Hematopoietic multipotent progenitor cell treated with erythropoietin and hydrocortisone succinate and interleukin-3 and kit ligand, for 17 days (in vitro differentiated cells): Measurements from ENCODE around the gene DDX56.
"Not testable (repeated sequence)": the region's sequence is repeated elsewhere in the genome, so short reads cannot be mapped to it uniquely, and the experiment has no call there.

ENCODE experiments used
- DNase-seq: peaks from one replicate; pipeline ENCODE4 v3.0.0-alpha.2; 2015; ENCODE audit warnings: low spot score

Gene DDX56

DNA sequence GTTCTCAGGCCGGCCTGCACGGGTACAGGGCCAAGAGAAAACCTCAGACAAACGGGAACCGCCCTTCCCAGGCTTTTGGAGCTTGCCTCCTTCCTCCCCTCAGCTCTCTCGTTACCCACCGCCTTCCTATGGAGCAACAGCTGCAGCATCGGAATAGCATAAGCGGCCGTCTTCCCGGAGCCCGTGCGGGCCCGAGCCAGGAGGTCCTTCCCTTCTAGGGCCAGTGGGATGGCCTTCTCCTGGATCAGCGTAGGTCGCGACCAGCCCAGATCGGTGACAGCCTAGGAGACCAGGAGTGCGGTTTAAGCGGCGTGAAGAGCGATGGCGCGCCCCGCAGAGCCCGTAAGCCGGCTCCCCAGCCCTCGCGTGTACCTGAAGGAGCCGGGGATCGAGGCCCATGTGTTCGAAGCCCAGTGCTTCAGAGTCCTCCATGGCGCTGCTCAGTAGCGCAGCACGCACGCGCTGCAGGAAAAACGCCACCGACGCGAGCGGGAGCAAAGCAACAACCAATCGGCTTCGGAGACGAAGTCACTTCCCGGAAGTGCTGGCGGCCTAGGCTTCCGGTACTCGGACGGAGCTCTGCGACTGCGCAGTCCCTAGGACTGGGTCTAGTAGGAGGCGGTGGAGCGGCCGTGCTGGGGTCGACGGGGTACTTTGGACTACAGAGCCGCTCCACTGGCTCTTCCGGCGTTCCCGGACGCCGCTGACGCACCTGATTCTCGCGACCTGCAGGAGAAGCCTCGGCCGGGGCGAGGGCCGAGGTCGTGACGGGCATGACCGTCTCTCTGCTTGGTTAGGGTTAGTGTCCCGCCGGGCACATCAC lies at the start of gene DDX56:
Gene DDX56, minus strand, starts transcription at position 445 of the 823 bp plus-strand sequence. Its CDS starts 13 bp downstream, at position 432.
- peak; percentile 95 for DNase-seq

DNA sequence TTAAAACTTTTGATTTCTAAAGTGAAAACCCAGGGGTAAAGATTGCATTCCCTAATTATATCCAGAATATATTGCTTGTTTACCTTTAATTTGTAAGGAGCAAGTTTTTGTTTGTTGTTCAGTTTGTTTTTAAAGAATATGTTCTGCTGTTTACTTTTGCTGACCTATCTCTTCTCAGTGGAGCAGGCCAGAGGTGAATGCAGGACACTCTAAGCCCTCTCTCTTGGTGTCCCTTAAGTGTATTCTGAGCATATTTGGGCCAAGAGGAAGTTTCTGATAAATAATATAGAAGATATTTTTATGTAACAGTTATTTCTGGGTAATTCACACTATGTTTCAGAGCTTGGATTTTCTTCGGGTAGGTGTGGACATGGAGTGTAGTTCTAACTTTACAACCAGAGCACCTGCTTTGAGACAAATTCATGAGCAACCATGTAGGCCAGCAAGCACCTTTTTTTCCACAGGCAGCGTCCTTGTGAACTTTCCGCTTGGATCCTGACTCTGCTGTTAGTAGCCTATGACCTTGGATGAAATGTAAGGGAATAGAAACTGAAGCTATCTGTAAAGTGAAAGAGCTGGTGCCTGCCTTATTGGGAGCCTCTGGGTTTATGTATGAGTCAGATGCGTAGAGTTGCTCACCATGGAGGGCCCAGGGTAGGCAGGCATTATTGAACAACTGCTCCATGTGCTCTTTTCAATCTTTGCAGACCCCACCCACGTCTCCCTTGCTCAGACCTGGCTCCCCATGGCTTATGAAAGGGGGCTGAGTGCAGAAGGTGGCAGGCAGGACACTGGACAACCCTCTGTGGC lies 48.8 kb upstream of the DDX56 start:
- no peak for DNase-seq

DNA sequence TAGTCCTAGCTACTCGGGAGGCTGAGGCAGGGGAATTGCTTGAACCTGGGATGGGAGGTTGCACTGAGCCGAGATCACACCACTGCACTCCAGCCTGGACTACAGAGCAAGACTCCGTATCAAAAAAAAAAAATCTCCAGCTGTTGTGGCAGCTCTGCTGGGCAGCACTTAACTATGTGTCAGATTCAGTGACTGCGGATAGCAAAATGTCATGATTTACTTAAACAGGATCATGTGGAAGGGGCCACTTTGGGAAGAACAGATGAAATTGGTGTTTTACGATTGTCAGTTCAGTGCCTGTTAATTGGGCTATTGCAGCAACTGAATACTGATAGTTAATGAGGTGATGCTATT lies 48.0 kb upstream of the DDX56 start:
- DNase-seq: no peak

- peak; percentile 51 for DNase-seq
Observed at GRCh38 chr7:44621034-44621749, 47.5 kb upstream of the DDX56 start.

- DNase-seq: peak; percentile 58
Observed at GRCh38 chr7:44618753-44619152, 45.0 kb upstream of the DDX56 start.

GRCh38 chr7:44618045-44618444 lies 44.3 kb upstream of the DDX56 start:
- DNase-seq: no peak

- no peak for DNase-seq
Observed at GRCh38 chr7:44617225-44617890, 43.6 kb upstream of the DDX56 start.

DNA sequence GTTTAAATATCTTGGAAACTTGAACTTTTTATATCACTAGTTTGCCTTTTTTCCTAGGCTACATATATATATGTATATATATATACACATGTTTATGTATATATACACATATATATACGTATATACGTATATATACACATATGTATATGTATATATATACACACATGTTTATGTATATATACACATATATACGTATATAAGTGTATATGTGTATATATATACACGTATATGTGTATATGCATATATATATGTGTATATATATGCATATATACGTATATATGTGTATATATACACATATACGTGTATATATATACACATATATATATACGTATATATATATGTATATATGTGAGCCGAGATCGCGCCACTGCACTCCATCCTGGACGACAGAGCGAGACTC lies 42.8 kb upstream of the DDX56 start:
- DNase-seq: no peak

DNA sequence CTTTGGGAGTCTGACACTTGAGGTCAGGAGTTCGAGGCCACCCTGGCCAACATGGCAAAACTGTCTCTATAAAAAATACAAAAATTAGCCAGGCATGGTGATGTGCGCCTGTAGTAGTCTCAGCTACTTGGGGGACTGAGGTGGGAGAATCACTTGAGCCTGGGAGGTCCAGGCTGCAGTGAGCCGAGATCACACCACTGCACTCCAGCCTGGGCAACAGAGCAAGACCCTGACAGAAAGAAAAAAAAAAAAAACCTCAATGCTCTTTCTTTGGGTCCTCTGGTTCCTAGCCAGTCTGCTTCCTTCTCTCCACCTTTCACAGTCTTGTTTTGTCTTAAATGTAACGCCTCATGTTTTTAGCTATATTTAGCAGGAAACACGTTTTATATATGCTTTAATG lies 42.1 kb upstream of the DDX56 start:
- DNase-seq: no peak

GRCh38 chr7:44615149-44615611 lies 41.5 kb upstream of the DDX56 start:
- peak; percentile 52 for DNase-seq

- no peak for DNase-seq
Observed at GRCh38 chr7:44609829-44610228, 36.1 kb upstream of the DDX56 start.

DNA sequence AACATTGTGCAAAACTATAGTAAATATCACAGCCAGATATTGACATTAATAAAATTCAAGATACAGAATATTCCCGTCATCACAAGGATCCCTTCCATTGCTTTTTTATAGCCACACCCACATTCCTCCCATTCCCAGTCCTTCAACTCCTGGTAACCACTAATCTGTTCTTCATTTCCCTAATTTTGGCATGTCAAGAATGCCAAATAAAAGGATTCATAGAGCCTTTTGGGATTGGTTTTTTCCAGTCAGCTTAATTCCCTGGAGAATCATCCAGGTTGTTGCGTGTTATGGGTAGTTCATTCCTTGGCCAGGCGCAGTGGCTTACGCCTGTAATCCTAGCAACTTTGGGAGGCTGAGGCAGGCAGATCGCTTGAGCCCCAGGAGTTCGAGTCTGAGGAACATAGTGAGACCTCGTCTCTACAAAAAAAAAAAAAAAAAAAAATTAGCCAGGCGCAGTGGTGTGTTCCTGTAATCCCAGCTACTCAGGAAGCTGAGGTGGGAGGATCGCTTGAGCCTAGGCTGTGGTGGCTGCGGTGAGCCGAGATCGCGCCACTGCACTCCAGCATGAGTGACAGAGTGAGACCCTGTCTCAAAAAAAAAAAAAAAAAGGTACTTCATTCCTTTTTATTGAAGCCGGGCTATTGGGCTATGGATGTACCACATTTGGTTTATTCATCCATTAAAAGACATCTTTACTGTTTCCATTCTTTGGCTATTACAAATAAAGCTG lies 35.4 kb upstream of the DDX56 start:
- DNase-seq: no peak

- no peak for DNase-seq
Observed at GRCh38 chr7:44607141-44608068, 33.7 kb upstream of the DDX56 start.

- peak; percentile 99 for DNase-seq
Observed at GRCh38 chr7:44606341-44607140, 32.8 kb upstream of the DDX56 start, which contains the start of gene OGDH. OGDH (plus strand) TSS chr7:44606627; CDS start chr7:44624344, 17,717 bp downstream.

DNA sequence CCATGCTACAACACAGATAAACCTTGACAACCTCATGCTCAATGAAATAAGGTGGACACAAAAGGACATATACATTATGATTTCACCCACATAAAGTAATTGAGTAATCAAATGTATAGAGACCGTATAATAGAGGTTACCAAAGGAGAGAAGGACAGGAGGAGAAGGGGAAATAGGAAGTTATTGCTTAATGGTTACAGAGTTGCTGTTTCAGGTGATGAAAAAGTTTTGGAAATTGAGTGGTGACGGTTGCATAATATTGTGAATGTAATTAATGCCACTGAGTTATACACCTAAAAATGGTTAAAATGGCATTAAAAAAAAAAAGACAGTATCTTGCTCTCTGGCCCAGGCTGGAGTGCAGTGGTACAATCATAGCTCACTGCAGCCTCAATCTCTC lies 31.2 kb upstream of the DDX56 start:
- DNase-seq: no peak

DNA sequence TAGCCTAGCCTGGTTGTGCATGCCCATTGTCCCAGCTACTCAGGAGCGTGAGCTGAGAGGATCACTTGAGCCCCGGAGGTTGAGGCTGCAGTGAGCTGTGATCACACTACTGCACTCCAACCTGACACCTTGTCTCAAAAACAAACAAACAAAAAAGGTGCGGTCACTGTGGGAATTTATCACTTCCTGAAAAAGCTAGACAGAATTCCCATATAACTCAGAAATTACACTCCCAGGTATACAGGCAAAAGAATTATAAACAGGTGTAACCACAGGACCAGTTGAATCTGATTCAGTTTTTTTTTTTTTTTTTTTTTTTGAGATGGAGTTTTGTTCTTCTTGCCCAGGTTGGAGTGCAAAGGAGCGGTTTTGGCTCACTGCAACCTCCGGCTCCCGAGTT lies 29.5 kb upstream of the DDX56 start:
- DNase-seq: no peak

DNA sequence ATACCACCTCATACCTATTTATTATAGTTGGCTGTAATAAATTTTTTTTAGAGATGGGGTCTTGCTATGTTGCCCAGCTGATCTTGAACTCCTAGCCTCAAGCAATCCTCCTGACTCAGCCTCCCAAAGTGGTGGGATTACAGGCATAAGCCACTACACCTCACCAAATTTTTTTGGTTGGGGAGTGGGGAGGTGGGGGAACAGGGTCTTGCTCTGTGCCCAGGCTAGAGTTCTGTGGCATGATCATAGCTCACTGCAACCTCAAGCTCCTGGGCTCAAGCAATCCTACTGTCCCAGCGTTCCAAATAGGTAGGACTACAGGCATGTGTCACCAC lies 28.8 kb upstream of the DDX56 start:
- DNase-seq: no peak

GRCh38 chr7:44599222-44599621 lies 25.5 kb upstream of the DDX56 start:
- no peak for DNase-seq

- DNase-seq: not testable (repeated sequence)
Observed at GRCh38 chr7:44597181-44597580, 23.5 kb upstream of the DDX56 start.
